Measurements from ENCODE around the gene GALNT10.

Gene GALNT10

DNA sequence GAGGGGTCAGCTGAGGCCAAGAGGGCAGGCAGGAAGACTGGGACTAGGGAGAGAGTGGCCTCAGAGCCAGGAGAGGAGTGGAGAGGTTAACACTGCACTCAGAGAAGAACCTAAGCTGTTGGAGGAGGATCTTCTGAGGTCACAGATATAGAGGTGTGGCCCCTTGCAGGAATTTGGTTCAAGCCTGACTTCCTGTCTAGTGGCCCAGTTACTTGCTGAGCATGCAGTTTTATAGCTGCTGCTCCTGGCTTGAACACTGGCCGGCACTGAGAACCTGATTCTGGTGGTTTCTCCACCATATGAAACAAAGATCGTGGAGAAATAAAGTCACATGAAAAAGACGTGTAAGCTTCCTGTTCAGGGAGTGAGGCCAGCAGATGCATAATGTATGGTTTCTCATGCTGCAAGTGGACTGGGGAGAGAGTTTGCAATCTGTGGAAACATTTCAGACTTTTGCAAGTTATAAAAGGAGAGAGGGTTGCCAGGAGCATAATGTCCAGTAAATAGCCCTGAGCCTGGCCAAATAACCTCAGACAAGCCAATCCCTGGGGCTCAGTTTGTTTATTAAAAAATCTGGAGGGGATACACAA is 82.6 kb downstream of the GALNT10 start:
- DNase-seq: peak; percentile 21

- no peak for DNase-seq
Measured at GRCh38 chr5:154273963-154274827, 83.7 kb downstream of the GALNT10 start.

DNA sequence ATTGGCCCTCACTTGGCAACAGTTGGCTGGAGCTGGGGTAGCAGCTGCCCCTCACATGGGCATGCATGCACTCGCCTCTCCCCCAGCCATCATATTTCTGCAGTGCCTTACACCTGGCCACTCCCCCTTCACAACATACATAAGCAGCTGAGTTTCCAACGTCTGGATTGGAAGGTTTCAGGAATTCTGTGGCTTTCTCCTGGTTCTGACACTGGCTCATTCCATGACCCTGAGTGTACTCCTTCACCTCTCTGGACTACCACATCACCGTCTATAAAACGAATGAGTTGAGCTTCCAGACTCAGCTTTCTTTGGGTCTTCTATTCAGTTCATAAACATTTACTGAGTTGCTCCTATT is 84.3 kb downstream of the GALNT10 start:
- DNase-seq: no peak

GRCh38 chr5:154275566-154275965 is 85.0 kb downstream of the GALNT10 start:
- no peak for DNase-seq

DNA sequence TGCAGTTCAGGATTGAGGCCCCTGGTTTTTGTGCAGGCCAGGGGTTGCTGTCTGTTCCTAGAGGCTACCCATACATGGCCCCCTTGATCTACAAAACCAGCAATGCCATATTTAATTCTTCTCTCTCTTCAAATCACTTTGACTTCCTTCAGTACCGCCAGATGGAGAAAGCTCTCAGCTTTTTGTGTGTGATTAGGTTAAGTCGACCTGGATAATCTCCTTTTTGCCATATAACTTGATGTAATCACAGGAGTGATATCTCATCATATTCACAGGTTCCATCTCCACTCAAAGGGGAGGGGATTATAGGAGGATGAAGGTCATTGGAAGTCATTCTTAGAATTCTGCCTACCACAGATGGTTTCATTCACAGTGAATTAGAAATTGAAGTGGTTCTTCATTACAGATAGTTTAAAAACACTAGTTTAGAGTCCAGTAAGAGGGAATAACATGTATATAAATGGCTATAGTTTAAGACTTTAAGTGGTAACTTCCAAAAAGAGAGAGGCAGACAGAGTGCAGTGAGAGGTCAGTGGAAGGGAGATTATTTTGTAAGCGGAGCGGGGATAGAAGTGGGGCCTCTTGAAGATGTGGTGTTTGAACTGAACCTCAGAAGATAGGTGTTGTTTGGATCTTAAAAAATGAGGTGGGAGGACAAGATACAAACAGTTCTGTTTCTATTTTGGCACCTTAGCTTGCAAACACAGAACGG is 85.9 kb downstream of the GALNT10 start:
- DNase-seq: no peak

- DNase-seq: no peak
Measured at GRCh38 chr5:154276973-154277331, 86.4 kb downstream of the GALNT10 start.

GRCh38 chr5:154277499-154277898 is 87.0 kb downstream of the GALNT10 start:
- DNase-seq: no peak

DNA sequence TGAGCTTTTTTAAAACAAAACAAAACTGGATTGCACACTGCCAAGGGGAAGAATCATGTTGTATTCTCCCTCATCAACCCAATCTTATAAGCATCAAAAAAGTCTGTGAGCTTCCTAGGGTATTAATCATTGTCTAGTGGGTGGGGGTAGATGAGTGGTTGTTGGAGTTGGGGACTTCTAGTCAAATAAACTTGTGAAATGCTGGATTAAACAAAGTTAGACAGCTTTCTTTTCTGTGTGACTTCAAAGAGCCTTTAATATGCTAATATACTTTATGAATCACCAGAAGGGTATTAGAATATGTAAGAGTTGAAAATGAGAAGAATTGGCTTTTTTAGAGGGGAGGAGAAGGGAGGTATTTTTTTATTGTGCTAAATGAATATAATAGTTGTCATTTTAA is 87.7 kb downstream of the GALNT10 start:
- DNase-seq: no peak

- DNase-seq: no peak
Measured at GRCh38 chr5:154278908-154279307, 88.4 kb downstream of the GALNT10 start.

DNA sequence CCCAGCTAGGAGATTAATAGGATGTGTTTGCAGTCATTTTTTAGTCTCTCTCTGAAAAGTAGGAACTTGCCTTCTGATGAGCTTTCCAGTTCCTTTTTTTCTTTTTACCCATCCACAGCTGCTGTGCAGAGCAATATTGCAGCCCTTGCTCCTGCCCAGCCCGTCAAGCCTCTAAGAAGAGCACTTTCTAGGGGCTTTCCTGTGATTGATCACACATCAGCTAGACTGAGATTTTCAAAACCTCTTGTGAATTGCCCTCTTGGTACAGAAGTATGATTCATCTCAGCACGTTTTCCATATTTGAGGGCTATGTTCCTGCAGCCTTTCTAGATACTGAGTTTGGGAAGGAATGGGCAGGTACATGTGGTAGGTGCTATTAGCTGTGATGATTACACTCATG is 93.9 kb downstream of the GALNT10 start:
- DNase-seq: no peak

DNA sequence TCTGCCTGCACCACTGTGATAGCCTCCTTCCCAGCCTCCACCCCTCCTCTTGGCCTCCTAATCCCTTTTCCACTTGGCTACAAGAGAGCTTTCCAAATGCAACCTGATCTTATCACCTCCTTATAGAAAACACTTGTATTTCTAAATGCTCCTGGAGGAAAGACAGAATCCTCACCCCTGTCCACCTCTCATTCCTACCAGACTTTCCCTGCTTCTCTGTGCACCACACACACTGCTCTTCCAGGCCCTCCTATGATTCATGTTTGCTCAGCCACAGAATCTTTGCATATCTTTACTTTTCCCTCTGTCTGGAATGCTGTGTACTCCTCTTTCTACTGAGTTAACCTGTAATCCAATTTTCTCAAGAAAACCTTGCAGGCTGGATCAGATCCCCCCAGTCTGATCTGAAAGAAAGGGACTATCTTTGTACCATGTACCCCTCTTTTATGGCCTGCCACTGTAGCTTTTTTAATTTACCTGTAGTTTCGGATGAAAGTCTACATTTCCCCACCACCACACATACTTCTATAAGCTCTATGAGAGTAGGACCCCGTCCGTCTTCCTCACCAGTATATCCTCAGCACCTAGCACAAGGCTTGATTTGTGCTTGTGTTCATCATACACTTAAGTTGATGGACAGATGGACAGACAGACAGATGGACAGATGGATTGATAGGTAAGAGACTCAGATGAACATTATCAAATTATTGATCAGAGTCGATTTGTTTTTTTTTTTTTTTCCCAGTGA is 95.3 kb downstream of the GALNT10 start:
- no peak for DNase-seq

DNA sequence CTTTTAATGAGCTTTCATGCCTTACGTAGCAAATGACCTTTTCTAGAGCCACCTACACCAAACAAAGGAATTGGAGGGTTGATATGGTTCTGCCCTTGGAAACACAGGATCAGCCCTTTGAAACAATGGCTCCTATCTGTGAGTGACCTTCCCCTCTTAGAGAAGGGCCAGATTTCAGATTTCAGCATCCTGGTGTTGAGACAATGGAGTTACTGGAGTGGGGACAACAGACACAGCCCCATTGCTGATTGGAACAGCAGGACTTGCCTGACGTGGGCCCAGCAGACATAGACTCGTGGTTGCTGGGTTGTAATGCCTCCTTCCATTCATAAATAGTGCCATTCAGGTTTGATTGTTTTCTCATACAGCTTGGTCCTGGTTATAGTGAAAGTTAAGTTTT is 96.0 kb downstream of the GALNT10 start:
- DNase-seq: no peak

- no peak for DNase-seq
Measured at GRCh38 chr5:154287136-154287535, 96.6 kb downstream of the GALNT10 start.

DNA sequence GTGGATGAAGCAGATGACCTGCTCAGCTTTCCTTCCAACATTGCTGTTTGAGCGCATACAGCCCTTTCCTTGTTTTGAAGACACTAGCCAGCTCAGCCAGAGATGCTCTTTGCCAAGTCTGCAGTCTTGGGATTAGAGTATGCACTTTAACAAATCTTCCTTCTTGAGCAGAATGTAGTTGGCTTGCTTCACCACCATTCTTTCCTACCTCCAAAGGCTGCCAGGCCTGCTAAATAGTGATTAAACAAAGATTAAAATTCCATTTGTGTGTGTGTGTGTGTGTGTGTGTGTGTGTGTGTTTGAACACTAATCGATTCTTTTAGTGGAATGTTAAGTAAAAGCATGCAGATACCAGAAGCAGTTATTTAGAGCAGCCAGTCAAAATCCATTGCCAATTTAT is 97.6 kb downstream of the GALNT10 start:
- DNase-seq: no peak

- no peak for DNase-seq
Measured at GRCh38 chr5:154291917-154292316, 101.4 kb downstream of the GALNT10 start.

DNA sequence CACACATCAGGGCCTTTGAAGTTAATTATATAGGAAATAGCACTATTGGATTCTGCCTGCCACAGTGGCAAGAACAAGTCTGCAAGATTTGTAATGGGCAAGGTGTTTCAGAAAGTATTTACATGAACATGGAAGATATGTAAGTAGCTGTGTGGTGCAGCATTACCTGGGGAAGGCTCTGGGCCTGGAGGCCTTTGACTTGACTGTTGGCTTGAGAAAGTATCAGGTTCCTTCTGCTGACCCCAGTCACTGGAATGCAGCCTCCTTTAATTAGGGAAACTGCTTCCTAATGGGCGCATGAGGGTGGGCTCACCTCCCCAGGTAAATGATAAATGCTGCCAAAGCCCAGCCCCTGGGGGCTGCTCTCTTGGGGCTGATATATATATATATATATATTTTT is 102.7 kb downstream of the GALNT10 start:
- no peak for DNase-seq

- DNase-seq: no peak
Measured at GRCh38 chr5:154295551-154295950, 105.0 kb downstream of the GALNT10 start.

DNA sequence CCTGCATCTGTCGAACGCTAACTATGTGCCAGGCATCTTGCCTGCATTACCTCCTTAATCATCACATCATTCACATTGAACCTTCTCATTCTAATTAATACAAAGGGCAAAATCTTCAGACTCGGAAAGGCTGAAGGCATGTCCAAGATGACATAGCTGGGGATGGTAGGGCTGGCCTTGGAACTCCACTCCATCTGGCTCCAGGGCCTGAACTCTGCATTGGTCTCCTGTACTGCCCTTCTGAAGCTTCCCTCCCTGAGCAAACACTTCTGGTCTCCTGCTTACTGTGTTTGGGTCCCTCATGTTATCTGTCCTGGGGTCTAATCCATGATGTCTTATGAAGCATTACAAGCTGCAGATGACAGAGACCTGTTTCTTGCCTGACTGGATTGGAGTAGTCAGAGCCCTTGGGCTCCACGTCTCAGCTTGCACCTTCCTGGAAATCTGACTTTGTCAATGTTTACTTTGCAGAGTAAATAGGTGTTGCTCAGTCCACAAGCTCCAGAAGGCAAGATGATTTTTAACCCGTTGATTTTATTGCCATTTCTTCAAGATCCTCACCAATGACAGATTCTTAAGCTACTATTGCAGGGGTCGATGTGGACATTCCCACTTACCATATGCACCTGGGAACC is 106.1 kb downstream of the GALNT10 start:
- no peak for DNase-seq

- peak; percentile 33 for DNase-seq
Measured at GRCh38 chr5:154298065-154298464, 107.5 kb downstream of the GALNT10 start.

DNA sequence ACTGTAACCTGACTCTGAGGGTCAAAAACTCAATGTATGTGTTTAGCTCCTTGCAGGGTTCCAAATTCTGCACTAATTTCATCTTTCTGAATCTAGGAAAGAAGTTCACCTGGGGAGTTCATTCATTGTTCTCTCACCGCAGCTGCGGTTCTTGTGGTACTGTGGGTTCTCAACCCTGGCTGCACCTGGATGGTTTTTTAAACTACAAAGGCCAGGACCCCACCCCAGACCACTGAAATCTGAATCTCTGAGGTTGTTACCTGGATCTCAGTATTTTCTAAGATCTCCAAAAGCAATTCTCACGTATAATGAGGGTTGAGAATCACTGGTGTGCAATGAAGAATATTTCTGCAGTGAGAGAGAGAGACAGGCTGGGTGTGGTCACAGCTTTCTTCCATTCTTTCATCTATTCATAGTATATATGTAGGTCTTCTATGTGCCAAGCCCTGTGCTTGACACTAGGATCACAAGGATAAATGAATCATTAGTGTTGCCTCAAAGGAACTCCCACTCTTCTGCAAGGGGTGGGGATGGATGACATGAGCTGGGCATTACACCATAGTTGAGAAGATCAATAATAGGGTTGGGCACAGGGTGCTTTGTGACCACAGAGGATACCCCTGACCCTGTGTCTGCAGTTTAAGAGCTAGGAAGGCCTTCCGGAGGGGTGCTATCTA is 109.8 kb downstream of the GALNT10 start:
- no peak for DNase-seq

DNA sequence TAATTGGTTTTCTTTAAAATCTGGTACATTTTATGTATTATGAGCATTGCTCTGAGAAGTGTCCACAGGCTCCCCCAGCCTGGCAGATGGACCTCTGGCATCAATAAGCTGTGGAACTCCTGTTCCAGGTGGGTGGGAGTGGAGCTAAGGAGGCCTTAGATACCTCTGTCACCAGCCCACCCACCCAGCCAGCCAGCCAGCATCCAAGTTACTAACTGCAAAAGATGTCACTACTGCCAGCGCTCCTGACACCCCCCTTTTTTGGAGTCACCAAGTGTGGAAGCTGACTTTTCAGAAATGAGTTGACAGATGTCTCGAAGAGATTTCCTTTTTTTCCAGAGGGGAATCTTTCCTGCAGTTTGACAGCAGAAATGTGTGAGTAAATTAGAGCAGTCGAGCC is 111.2 kb downstream of the GALNT10 start:
- no peak for DNase-seq

DNA sequence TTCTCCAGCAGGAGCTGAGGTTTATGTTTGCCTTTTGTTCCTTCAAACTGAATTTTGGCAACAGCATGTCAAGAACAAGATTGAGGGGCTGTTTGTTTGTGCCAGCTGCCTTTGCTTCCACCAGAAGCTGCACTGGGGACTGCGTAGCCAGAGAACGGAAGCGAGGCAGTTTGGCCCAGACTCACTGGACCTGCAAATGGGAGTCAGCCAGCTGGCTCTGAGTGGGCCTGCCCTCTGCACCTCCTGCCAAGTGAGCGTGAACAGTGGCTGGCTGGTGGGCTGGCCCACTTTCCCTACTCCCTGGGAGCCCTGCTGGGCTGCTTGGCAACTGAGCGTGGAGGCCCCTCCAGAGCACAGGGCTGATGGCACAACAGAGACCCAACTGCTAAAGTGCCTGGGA is 111.6 kb downstream of the GALNT10 start:
- DNase-seq: no peak
